GM19023 (cell line): Measurements from ENCODE around the gene CD80.
A peak's percentile ranks its signal among the peaks of the same experiment; 100 is the strongest.

Experiments used
- ATAC-seq: cut with Tn5 transposase; IDR thresholded peaks from one replicate; pipeline ENCODE4 v1.9.1; 2021; ENCODE audit warnings: mild to moderate bottlenecking, moderate library complexity; ENCODE audit not compliant: unreplicated experiment

CD80 gene

DNA sequence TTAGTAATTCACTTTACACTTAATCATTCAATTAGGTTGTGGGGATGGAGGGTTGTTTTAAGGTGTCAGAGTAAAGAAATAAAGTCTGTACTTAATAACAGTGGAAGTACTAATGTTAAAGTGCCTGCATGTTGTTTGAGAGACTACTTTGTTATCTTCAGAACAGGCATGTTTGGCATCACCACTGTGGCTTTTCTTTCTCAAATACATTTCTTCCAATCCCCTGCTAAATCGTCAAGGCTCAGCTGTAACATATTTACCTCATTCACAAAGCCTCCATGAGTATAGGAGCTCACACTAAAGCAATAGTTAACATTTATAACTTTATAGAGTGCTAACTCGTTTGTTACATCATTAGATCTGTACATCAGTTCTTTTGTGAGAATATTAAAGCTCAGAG, 58.5 kb downstream of the CD80 start:
- ATAC-seq = no peak

GRCh38 chr3:119500265-119500664, 59.1 kb downstream of the CD80 start:
- no peak for ATAC-seq

GRCh38 chr3:119498186-119499011, 61.0 kb downstream of the CD80 start, which contains the start of gene TIMMDC1:
Gene TIMMDC1 (plus strand): TSS chr3:119498547. CDS start chr3:119498734, 187 bp downstream.
- ATAC-seq = peak; percentile 99

- peak; percentile 33 for ATAC-seq
These were observed 61.6 kb downstream of the CD80 start for GRCh38 chr3:119497820-119498185.

DNA sequence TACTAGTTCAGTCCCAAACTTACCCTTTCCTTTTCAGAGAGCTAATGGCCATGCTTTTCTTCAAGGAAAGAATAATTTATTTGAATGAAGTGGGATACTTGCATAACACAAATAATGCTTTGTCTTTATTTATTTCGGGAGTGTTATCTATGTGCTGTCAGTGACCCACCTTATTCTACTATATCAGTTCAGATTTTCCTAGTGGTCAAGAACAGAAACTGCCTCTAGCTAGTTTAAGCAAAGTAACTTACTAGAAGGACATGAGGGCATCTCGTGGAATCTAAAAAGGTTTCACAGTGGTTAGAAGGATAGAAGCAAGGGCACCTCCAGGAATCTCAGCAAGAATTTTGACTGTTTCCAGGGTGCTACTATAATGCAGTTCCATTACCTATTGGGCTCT, 64.8 kb downstream of the CD80 start:
- no peak for ATAC-seq

DNA sequence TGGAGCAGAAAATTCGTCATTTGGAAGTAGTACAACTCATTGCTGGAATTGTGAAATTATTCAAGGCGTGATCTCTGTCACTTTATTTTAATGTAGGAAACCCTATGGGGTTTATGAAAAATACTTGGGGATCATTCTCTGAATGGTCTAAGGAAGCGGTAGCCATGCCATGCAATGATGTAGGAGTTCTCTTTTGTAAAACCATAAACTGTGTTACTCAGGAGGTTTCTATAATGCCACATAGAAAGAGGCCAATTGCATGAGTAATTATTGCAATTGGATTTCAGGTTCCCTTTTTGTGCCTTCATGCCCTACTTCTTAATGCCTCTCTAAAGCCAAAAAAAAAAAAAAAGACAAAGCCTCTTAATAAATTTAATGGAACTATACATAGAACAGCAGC, 66.6 kb downstream of the CD80 start:
- ATAC-seq = no peak

DNA sequence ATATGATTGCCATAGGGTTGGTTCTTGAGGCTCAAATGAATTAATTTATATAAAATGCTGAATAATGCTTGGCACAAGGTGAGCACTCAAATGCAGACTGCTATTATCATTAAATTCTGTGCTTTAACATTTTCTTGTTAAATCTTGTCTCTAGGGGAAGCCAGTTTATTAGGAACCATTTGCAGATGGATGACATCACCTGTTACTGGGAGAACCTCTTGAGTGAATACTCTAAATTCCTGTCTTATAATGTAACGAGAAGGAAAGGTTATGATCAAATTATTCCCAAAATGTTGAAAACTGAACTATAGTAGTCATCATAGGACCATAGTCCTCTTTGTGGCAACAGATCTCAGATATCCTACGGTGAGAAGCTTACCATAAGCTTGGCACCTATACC, 67.3 kb downstream of the CD80 start:
- no peak for ATAC-seq

GRCh38 chr3:119490153-119490552, 69.3 kb downstream of the CD80 start:
- ATAC-seq = no peak

DNA sequence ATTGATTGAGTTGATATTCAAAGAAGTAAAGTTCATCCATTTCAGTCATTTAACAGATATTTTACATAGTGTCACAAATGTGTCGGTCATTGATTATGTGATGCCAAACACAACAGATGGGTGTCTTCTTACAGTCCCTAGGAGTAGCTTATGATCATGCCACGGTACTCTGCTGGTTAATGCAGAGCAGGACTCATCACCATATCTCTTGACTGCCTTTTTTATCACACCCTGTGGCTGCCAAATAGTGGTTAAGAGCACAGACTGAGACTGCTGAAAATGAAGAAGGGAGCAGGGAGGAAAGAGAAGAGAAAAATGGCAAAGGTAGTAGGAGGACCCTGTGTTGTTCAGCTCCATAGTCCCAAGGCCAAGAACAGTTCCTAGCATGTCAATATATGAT, 73.9 kb downstream of the CD80 start:
- ATAC-seq = no peak

- no peak for ATAC-seq
These were observed 76.3 kb downstream of the CD80 start for GRCh38 chr3:119483101-119483500.

- no peak for ATAC-seq
These were observed 78.3 kb downstream of the CD80 start for GRCh38 chr3:119481079-119481478.
